ENCODE results near the gene ALAD. TPM values are rescaled to one million over a fixed set of nuclear protein-coding genes. Genes with fewer than 3 reads are reported as not detected.
A peak's percentile ranks its signal among the peaks of the same experiment; 100 is the strongest.

ALAD gene
- total RNA-seq, 1 experiment from 2014 or later = 7.8 TPM

GRCh38 chr9:113352006-113352405 is 49.1 kb downstream of the ALAD start:
- BruUV-seq (replicated peaks) = no TSS peak
- Mint-ChIP-seq H3K36me3 (ENCODE audit: insufficient read depth, unreplicated experiment) (no peaks in the 10 kb centered on the region), H3K9me3 (ENCODE audit: unreplicated experiment) (no peaks in the 10 kb centered on the region), H3K4me3 (ENCODE audit: unreplicated experiment) (no peak overlapping the region), H3K27ac (ENCODE audit: low read depth, unreplicated experiment) (no peak overlapping the region), H3K27me3 (ENCODE audit: insufficient read depth, unreplicated experiment) (peaks cover 33% of the 10 kb centered on the region), H3K4me1 (ENCODE audit: insufficient read depth, unreplicated experiment) (no peaks in the 10 kb centered on the region)
- TF ChIP-seq CTCF (IDR thresholded peaks at IDR 0.05; ENCODE audit: unreplicated experiment) = no peak
- ChIA-PET POLR2A (no interaction called here), CTCF (interaction anchor here (0.6 to 1.7 kb wide), 6 partner anchors 10 to 77 kb away, joined by 3 to 5 read pairs (median 3); partner anchors contain the start of genes CDC26 and PRPF4)
- intact Hi-C loops (cut with micrococcal nuclease) = no loop called here
- no peak for DNase-seq (ENCODE audit: unreplicated experiment)

- no peaks in the 10 kb centered on the region for H3K4me1 Mint-ChIP-seq (ENCODE audit: insufficient read depth, unreplicated experiment)
- ChIA-PET POLR2A (interaction anchor here (0.6 to 0.7 kb wide), 2 partner anchors 16 to 66 kb away, joined by 3 to 4 read pairs; no protein-coding TSS in a partner anchor), CTCF (interaction anchor here (1.0 to 2.8 kb wide), 4 partner anchors 14 to 76 kb away, joined by 3 to 10 read pairs (median 4); partner anchors contain the start of genes ALAD, CDC26 and PRPF4)
- H3K27ac Mint-ChIP-seq (ENCODE audit: low read depth, unreplicated experiment) = no peak overlapping the region
- TF ChIP-seq CTCF (IDR thresholded peaks at IDR 0.05; ENCODE audit: unreplicated experiment) = no peak
- DNase-seq (ENCODE audit: unreplicated experiment) = no peak
- H3K9me3 Mint-ChIP-seq (ENCODE audit: unreplicated experiment) = no peaks in the 10 kb centered on the region
- BruUV-seq (replicated peaks) = no TSS peak
- intact Hi-C loops (cut with micrococcal nuclease) = no loop called here
- no peaks in the 10 kb centered on the region for H3K36me3 Mint-ChIP-seq (ENCODE audit: insufficient read depth, unreplicated experiment)
- peaks cover 22% of the 10 kb centered on the region for H3K27me3 Mint-ChIP-seq (ENCODE audit: insufficient read depth, unreplicated experiment)
- H3K4me3 Mint-ChIP-seq (ENCODE audit: unreplicated experiment) = no peak overlapping the region
These were observed 50.1 kb downstream of the ALAD start for GRCh38 chr9:113350937-113351336.

- Mint-ChIP-seq H3K27ac (ENCODE audit: low read depth, unreplicated experiment) (no peak overlapping the region), H3K4me1 (ENCODE audit: insufficient read depth, unreplicated experiment) (no peaks in the 10 kb centered on the region), H3K9me3 (ENCODE audit: unreplicated experiment) (no peaks in the 10 kb centered on the region), H3K27me3 (ENCODE audit: insufficient read depth, unreplicated experiment) (peaks cover 22% of the 10 kb centered on the region), H3K4me3 (ENCODE audit: unreplicated experiment) (peak overlapping the region; percentile 44), H3K36me3 (ENCODE audit: insufficient read depth, unreplicated experiment) (no peaks in the 10 kb centered on the region)
- no TSS peak for BruUV-seq (replicated peaks)
- TF ChIP-seq CTCF (IDR thresholded peaks at IDR 0.05; ENCODE audit: unreplicated experiment) = no peak
- intact Hi-C loops (cut with micrococcal nuclease) = no loop called here
- ChIA-PET POLR2A (interaction anchor here (0.5 to 1.6 kb wide), 5 partner anchors 10 to 75 kb away, joined by 3 to 5 read pairs (median 4); partner anchors contain the start of genes CDC26, PRPF4 and WDR31), CTCF (interaction anchor here (0.6 to 2.8 kb wide), 5 partner anchors 10 to 712 kb away, joined by 3 to 10 read pairs (median 4); partner anchors contain the start of genes ALAD, CDC26, PRPF4 and WDR31)
- DNase-seq (ENCODE audit: unreplicated experiment) = no peak
These were observed 50.9 kb downstream of the ALAD start for GRCh38 chr9:113350107-113350661.

GRCh38 chr9:113349445-113350094 is 51.5 kb downstream of the ALAD start, which contains the start of gene BSPRY:
BSPRY (plus strand) TSS chr9:113349541; CDS start chr9:113349580, 39 bp downstream.
- POLR2A ChIA-PET = interaction anchor here (0.6 to 1.6 kb wide), 4 partner anchors 9 to 61 kb away, joined by 3 to 5 read pairs (median 4); partner anchors contain the start of genes C9orf43, HDHD3, POLE3 and WDR31
- H3K36me3 Mint-ChIP-seq (ENCODE audit: insufficient read depth, unreplicated experiment) = no peaks in the 10 kb centered on the region
- no peak for TF ChIP-seq CTCF (IDR thresholded peaks at IDR 0.05; ENCODE audit: unreplicated experiment)
- no TSS peak for BruUV-seq (replicated peaks)
- H3K9me3 Mint-ChIP-seq (ENCODE audit: unreplicated experiment) = no peaks in the 10 kb centered on the region
- H3K4me1 Mint-ChIP-seq (ENCODE audit: insufficient read depth, unreplicated experiment) = no peaks in the 10 kb centered on the region
- H3K27me3 Mint-ChIP-seq (ENCODE audit: insufficient read depth, unreplicated experiment) = peaks cover 22% of the 10 kb centered on the region
- peak within 1 kb of the TSS; percentile 60 for H3K4me3 Mint-ChIP-seq (ENCODE audit: unreplicated experiment)
- CTCF ChIA-PET = interaction anchor here (1.1 to 2.8 kb wide), 5 partner anchors 9 to 307 kb away, joined by 3 to 10 read pairs (median 5); partner anchors contain the start of genes ALAD, CDC26, PRPF4 and WDR31
- intact Hi-C loops (cut with micrococcal nuclease) = no loop called here
- no peak for DNase-seq (ENCODE audit: unreplicated experiment)
- H3K27ac Mint-ChIP-seq (ENCODE audit: low read depth, unreplicated experiment) = no peak within 1 kb of the TSS

All from MCF 10A (cell line).